ENCODE data around the gene CEP44.
"Not testable (repeated sequence)": the region's sequence is repeated elsewhere in the genome, so short reads cannot be mapped to it uniquely, and the experiment has no call there.

The CEP44 gene, protein sequence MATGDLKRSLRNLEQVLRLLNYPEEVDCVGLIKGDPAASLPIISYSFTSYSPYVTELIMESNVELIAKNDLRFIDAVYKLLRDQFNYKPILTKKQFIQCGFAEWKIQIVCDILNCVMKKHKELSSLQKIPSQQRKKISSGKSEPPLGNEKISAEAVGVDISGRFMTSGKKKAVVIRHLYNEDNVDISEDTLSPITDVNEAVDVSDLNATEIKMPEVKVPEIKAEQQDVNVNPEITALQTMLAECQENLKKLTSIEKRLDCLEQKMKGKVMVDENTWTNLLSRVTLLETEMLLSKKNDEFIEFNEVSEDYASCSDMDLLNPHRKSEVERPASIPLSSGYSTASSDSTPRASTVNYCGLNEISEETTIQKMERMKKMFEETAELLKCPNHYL

DNA sequence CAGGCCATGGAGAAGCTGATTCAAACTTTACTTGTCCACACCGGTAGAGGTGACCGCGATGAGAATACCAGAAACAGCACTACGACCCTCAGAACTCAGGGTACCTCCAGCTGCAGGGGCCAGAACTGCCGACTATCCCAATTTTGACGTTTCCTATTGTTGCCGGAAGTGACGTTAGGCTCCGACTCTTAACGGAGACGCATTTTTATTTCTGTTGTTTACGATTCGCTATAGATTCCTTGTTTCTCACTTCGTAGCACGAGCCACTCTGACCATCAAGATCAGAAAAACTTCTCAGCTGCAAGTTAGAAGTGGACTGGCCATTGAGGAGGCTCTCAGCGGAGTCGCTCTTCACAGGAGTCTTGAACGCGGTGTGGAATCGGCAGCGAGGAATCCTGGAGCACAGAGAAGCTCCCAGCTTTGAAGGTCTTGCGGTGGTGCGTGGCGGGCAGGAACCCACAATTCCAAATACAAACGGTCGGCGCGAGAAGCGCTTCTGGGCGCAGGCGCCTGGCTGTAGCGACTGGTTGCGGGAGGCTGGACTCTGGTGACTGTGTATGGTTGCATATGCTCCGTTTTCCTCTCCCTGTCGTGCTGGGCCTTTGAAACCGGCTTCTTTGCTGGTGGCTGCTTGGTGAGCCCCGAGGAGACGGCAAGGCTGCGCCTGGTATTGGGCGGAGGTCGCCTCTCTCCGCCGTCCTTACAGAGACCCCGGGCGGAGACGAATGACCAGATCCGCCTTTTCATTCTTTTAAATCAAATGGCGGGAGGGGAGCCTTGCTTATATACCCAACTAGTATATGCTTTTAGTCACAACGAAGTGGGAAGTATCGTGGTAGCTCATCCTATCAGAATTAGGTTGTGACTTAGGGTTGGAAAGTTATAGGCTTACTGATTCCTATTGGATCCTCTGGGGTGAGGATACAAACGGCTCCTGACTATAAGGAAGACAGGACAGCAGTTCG lies at the start of gene CEP44, which contains the start of gene FBXO8:
CEP44 (plus strand) TSS at position 405 of the 965 bp plus-strand sequence. CDS start 15,211 bp downstream, outside the sequence.
FBXO8 (minus strand) TSS at position 161 of the 965 bp plus-strand sequence. CDS start 20,575 bp downstream, outside the sequence.
- peak; percentile 84 for DNase-seq

DNA sequence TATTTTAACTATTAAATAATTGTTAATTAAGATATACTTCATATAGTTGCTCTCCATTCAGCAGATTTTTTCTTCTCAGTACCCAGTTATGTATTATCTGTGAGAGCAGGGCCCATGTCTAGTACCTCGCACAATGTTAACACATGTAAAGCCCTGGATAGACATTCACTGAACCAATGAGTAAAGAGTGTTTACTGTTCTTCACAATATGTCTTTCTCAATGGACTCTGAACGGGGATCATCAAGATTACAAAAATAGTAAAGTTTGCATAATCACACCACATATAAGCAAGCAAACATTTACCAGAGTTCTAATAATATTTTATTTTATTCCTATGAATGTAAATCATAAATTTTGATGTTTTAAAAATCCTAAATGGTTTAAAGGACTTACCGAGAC lies 47.4 kb upstream of the CEP44 start:
- DNase-seq: no peak

DNA sequence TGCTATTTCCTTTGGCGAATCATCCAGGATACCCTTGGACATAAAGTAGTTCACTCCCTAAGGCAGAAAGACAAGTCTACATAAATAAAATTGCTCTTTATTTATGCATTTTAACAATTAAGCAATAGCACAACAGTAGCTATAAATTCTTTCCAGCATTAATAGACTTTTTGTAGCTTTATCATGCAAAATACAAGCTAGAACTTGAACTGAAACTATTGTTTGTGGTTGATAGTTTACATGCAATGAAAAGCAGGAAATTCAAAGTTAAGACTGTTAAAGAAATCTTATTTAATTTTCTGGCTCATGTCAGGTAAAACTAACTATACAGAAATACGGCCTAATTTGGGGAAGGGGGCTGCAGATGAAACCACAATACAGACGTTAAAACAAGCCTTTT lies 42.5 kb upstream of the CEP44 start:
- no peak for DNase-seq

DNA sequence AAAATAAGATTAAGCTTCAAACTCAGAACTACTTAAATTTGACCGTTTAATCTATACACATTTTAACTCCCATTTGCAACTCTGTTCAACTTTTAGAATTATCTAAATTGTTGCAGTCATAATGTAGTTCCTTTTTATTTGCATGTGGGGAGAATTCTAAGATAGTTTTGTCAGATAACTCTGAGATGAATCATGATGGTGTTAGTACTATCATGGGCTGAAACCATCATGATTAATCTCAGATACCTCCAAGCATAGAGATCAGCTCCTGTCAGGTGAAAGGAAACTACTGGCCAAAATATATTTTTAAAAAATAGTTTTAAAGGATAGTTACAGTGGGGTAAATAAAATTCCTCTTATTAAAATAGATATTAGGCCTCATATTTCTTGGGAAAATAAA lies 39.3 kb upstream of the CEP44 start:
- DNase-seq: no peak

DNA sequence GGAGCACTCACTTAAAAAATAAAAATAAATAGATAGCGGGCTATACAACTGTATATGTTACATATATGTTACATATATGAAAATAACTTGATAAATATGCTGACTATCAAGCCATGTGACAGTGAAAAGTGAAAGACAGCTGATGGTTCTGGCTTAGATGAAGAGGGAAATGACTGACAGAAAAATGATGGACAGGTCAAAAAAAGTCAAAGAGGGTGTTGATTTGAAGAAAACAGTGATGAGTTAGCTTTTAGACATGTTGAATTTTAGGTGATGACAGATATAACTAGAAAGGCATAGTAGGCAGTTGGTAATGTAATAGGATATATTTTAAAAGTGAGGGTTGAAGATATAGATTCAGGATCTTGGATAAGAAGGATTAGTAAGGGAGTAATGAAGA lies 38.0 kb upstream of the CEP44 start:
- no peak for DNase-seq

DNA sequence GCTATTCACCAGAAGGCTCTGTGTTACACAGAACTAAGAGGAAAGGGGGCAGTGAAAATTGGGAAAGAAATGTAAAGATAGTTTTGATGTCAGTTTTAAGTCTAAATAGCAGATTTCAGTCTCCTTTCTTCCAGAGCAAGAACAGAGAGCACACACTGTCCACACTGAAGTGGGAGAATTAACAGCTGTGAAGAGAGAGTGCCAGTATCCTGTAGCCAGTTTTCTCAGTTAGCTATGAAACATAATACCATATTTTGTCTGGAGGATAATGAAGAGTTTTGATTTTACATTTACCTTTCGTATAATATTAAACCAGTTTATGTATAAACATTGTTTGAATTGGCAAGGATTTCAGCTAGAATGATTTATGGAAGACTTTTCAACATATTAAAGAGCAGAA lies 35.3 kb upstream of the CEP44 start:
- DNase-seq: peak; percentile 78

DNA sequence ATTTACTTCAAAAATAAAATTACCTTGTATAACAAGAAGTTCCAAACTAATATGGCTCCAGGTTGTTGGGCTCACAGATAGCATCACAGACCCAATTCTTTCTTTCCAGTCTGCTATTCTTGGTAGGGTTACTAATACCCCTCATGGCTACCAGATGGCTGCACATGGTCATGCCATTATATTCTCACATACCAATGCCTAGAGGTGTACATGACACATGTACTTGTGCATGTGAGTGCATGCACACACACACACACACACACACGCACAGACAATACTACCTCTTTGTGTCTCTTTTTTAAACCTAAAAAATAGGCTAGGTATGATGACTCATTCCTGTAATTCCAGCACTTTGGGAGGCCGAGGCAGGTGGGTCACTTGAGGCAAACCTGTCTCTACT lies 31.3 kb upstream of the CEP44 start:
- no peak for DNase-seq

DNA sequence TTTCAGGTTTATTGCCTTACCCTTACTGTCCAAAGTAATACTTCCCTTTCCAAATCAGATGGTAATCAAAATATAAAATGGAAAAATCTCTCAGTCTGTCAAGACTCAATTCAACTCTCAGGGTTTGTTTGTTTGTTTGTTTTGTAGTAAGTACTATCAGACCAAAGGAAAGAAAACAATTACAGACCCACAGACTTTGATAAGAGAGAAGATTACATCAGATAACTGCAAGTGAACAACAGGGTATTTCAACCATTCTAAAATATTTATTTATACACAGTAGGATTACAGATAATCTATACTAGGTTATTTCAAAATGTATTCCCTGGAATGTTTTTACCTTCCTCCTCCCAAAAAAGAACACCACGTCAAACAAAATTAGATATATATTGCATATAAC lies 29.1 kb upstream of the CEP44 start:
- no peak for DNase-seq

DNA sequence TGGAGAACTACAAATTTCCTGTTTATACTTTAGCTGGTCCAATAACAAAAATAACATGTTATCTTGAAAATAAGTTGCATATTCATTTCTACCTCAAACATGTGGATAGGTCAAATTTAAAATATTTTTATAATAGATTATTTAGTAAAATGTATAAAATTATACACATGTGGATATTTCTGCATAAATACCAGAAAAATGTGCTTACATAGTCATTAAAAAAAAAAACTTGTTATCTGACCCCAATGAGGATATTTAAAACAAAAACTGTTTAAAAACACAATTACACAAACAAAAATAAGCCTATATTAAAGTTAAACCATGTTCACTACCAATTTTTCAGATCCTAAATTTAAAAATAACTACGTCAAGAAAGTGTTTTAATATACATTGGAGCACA lies 28.3 kb upstream of the CEP44 start:
- DNase-seq: no peak

DNA sequence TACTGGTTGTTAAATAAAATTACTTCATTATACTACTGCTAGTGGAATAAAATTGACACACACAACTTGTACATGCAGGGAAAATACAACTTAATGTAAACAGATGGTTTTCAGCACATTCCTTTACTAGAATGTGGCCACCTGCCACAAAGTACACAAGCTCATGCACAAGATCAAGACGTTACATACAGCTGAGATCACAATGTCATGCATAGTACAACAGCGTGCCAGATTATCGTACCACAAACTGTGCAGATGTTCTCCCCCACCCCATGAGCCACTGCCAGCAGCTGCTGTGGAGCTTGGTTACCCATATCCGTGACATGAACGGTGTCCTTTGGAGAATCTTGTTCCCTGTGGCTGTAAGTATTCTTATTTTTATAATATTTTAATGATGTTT lies 27.9 kb upstream of the CEP44 start:
- DNase-seq: peak; percentile 10

DNA sequence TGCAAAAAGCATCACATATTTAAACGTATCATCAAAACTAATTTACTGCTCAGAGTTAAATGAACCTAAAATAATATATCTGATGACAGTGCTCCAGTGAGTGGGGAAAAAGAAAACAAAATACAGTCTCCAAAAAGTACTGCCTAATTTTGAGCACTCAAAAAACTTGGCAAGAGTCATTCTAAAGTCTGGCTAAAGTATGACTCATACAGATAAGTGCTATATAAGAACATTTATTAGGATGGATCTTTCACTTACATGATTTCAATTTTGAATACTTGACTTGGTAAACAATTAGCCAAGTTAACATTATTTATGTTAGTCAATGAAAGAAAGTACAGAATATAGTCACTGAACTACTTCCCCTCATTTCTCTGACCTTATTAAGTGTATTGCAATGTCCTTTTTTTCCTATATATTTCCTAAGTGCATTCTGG lies 27.4 kb upstream of the CEP44 start:
- DNase-seq: peak; percentile 4

DNA sequence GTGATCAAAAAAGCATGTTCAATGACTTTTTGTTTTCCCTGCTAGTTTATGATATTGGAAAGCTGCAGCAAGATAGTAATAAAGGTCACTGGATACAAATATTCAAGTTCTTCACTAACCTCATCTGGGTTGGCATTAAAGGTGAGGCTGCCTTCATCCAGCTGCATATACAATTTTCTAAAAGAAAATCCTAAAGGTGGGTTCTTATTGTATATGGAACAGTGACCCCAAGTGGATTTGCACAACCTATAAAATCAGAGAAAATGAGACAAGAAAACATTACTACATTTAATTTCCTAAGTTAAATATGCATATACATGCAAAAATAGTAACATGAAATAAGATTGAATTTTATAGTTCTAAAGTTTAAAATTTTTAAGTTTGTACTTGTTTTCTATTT lies 24.1 kb upstream of the CEP44 start:
- DNase-seq: peak; percentile 3

DNA sequence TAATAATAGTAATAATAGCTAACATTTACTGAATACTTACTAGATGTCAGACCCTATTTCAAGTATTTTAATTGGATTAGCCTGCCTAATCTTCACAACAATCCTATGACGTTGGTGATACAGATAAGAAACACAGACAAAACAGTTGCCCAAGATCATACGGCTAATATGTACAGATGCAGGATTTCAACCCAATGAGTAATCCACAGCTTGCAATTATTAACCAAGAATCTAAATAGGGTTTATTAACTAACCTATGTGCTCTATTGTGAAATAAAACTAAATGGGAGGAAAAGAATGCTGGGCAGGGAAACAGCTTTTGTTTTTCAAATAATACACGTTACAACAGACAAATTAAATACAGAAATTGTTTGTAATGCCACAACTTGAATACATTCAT lies 23.6 kb upstream of the CEP44 start:
- no peak for DNase-seq

DNA sequence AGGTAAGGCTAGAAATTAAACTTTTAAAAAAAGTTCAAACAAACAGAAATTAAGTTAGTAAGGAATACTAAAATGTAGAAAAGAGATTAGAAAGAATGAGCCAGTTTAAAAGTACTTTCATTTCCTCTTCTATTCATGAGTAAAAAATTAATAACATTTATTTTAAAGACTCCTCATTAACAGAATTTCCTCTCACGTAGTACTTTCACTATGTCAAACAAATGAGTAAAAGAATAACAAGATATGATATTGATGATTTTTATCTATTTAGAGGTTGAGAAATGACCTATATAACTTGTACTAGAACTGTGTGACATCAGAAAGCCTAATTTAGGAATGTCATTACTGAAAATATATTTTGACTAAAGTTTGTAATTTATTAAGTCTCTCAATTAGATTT lies 22.3 kb upstream of the CEP44 start:
- not testable (repeated sequence) for DNase-seq

DNA sequence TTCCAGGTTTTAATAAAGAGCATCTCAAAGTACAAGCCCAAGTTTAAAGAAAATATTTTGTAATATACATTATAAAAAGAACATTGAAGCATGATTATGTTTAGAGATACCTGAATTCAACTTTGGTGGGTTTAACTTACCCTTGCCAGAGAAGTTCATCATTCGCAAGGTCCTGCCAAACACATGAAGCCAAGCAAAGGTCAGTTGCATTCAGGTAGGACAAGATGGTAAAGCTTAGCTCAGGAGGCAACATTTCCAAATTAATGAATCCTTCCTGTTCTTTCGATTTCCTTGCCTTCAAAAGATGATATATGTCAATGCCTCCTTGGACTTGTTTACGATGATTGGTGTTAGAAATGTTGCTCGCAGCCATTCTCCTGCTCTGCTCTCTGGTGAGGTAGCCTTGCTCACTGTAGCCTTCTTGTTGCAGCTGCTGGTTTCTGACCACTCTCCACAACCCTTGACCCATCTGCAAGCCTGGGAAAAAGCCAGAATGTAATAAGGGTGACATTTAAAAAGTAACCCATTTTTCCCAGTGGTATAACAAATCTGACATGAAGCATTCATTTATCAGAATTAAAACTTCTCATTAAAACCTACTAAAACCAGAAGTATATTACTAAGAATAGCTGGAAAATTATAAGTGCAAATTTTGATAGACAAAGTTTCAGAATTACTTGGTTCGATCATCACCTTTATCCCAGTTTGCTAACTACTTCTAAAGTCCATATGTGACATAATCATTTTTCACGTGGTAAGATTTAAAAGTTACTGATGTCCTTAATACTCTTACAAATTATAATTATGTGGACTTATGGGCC lies 20.9 kb upstream of the CEP44 start:
- no peak for DNase-seq

DNA sequence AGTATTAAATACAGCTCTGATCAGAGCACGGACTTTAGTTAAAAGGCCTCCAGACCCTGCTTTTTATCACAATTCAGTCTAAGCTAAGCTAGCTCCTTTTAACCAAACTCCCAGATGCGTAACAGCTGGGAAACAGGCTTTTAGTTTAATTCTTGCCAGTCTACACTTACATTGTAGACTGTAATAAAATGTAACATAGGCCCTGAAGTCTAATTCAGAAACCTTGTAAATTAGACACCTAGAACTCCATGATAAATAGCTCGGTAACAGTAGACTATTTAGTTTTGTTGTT lies 20.3 kb upstream of the CEP44 start:
- DNase-seq: no peak

DNA sequence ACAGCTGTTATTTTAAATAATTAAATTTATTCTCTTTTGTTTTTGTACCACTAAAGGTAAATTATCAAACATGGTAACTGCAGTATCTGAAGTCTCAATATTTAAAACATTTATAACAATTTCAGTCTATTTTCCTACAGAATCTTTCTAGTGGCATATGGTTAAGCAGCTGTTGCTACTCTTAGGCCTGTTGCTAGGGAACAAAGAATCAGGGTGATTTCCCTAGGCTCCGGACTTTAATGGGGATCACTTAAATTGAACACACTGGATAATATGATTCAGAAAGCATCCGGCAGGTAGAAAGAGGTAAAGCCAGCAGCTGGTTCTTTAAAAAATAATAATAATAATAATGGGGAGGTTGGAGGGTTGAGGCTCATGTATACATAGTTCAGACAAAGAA lies 17.8 kb upstream of the CEP44 start:
- peak; percentile 75 for DNase-seq

DNA sequence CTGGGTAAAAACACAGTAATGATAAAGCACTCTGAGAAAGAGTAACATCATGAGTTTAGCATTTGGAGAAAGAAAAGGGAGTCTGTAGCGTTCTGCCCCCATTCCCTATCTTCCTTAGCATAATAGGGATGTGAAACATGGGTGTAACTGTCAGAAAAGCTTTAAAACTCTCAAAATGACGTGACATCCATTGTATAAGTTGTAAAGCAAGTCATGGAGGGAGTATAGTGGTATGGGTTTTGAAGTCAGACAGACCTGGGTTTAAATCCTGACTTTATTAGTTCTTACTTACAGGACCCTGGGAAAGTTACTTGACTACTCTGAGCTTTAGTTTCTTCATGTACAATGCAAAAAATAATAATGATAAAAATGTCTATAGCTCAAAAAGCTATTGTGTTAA lies 17.3 kb upstream of the CEP44 start:
- no peak for DNase-seq

DNA sequence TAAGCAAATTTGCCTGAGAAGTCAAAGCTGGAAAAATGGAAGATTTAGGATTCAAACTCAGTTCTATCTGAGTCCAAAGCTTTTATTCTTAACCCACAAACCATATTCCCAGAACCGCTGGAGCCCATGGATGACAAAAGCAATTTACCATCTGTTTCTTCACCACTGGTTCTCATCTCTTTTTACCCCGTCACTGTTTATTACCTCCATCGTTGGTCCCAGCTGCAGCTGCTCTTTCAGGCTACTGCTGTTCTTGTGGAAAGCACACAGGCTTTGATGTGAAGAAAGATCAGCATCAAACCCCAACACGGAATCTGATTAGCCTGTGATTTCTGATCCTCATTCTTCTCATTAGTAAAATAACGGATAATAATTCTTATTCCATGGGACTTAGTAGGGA lies 9.8 kb upstream of the CEP44 start:
- DNase-seq: peak; percentile 84

DNA sequence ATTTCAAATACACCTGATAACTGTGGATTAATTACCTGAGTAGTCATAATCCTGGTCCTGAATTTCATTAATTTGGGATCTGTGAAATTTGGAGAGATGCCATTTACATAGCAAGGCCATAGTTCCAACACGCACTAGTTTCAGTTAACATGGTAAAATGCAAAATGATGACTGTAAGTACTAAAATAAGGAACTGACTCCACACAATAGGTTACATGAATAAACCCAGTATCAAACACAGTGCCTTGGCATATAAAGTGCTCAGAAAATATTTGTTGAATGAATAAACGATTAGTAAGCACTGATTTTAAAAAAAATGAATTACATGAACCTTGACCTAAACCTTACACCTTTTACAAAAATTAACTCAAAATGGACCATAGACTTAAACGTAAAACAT lies 9.3 kb upstream of the CEP44 start:
- peak; percentile 23 for DNase-seq

DNA sequence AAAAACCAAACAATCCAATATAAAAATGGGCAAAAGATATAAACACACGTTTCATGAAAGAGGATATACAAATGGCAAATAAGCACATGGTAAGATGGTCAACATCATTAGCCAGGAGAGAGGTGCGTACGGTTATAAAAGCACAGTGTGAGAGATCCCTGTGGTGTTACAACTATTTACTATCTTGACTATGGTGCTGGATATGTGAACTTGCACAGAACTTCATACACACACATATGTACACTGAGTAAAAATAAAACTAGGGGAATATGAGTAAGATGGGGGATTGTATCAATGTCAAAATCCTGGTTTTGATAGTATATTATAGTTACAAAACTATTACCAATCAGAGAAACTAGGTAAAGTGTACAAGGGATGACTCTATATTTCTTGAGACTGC lies 8.6 kb upstream of the CEP44 start:
- peak; percentile 77 for DNase-seq

DNA sequence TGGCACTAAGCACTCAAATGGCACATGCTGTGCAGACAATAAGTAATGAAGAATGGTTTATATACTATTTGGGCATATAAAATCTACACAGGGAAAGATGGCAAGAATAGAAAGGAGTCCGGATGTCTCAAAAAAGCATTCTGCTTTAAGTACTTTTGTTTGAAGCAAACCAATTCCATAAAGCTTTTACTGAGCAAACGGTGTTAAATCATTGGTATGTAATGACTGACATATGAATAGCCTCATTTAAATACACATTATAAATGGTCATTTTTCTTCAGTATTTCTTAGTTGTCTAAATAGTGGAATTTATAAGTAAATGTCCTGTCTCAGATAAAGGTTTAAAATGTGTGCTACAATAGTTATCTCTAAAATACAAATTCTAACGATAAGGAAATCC lies 6.3 kb upstream of the CEP44 start:
- DNase-seq: peak; percentile 53

DNA sequence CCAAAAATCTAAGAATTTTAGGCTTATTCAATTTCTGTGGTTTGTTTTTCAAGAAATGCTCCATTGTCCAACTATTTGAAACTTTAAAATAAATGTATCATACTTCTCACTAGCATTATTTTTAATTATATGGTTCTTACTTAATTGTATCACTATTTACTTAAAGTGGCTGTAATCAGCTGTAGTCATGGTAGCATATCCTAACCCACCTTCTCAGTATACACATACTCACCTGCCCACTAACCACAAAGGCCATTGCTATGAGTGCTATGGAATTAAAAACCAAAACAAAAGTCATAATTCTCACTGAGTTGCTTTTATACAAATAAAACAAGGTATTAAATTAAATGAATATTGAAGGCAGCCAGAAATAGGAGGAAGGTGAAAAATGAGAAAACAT lies 5.2 kb upstream of the CEP44 start:
- DNase-seq: peak; percentile 76

Data from NCI-H69 (cell line).